ENCODE data around the gene TIMM29.

GRCh38 chr19:10921910-10922637 lies 6.5 kb upstream of the TIMM29 start:
- TF ChIP-seq SIN3A (IDR thresholded peaks at IDR 0.05; ENCODE audit: borderline replicate concordance, insufficient read depth, low read length) (no peak), TAF1 (IDR thresholded peaks at IDR 0.05; ENCODE audit: borderline replicate concordance, insufficient read depth, low read length) (no peak), POLR2AphosphoS5 (IDR thresholded peaks at IDR 0.05; ENCODE audit: low read depth, low read length) (peak; percentile 31; the same call in 1 of the 2 replicates), REST (IDR thresholded peaks at IDR 0.05; ENCODE audit: insufficient read depth in 1 of 2, low read depth in 2 of 2, low read length in 2 of 2) (no peak)

Measured in PFSK-1 (cell line).